Tongue (tissue), 2 donors: Measurements from ENCODE around the gene TRPT1. TPM values are rescaled to one million over a fixed set of nuclear protein-coding genes. Genes with fewer than 3 reads are reported as not detected.

ENCODE experiments used
- DNase-seq: peaks from one replicate; pipeline ENCODE4 v3.0.0-alpha.2; 2015
- total RNA-seq: library from RNA; depleted of rRNA; stranded (reverse); fragments of >200 nt; gene quantifications from one replicate; pipeline ENCODE4 v1.2.3, GENCODE V29; 2014

Gene TRPT1
- total RNA-seq, 1 donor from 2014 or later = 53.3 TPM

DNA sequence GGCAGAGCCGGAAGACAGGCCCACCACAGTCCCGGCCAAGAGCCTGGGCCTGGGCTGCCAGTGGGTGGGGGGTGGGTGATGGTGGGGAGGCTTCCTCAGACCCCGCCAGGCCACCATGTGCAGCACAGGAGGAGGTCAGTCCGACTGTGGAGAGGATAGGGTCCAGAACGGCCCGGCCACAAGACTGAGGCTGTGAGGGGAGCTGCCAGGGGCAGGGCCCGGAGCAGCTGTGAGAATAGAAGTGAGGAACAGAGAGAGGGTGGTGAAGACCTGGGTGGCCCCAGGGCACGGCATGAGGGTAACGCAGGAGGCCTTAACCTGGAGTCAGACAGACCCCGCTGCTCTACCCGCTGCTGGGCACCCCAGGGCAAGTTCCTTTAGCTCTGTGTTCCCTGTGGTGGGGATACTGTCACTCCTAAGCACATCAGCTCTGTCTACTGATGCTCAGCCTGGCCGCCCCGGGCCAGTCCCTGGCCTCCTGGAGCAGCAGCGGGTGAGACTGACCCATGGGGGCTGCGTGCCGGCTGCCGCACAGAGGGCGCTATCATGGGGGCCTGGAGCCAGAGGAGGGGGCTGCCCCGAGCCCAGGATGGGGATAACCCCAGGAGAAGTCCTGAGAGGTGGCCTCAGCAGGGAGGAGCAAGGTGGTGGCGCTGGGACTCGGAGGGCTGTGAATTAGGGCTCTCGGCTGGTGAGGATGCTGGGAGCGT lies 17.7 kb downstream of the TRPT1 start:
- no peak for DNase-seq

GRCh38 chr11:64207256-64208085 lies 18.5 kb downstream of the TRPT1 start:
- peak; percentile 79 for DNase-seq

DNA sequence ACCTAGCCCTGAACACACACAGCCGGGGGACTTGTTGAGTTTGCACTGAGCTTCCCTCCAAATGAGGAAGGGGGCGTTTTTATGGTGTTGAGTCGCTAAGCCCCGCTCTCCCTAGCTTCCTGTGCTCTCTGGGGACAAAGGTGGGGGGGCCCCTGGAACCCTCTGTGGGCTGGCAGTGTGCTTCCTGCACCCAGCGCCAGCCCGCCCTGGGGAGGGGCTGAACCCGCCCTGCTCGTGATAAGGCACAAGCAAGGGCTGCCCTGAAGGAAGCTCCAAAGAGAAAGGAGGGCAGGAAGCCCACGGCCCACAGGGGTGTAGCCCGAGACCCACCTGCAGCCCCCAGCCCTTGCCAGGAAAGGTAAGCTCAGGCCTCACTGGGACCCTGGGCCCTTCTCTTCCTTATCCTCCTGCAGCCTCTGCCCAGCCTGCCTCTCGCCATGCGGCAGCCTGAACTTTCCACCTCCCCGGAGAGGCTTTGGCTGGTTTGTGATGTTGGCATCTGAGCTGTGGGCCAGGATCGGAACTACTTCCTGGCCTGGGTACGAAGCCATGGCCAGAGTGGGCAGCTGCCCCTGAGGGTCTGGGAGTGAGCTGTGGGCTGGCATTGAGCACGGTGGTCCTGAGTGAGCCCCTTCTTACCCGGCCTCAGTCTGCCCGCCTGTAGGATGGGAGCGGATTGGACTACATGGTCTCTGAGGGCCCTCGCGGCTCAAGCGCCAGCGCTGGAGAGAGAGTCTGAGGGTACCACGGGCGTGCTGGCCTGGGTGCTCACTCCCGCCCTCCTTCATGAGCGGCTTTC lies 19.3 kb downstream of the TRPT1 start, which contains the start of gene FERMT3:
Gene FERMT3 (plus strand): TSS at position 265 of the 799 bp plus-strand sequence. CDS start 644 bp downstream, outside the sequence.
- DNase-seq = no peak

GRCh38 chr11:64204464-64204989 lies 21.5 kb downstream of the TRPT1 start:
- DNase-seq = peak; percentile 97

DNA sequence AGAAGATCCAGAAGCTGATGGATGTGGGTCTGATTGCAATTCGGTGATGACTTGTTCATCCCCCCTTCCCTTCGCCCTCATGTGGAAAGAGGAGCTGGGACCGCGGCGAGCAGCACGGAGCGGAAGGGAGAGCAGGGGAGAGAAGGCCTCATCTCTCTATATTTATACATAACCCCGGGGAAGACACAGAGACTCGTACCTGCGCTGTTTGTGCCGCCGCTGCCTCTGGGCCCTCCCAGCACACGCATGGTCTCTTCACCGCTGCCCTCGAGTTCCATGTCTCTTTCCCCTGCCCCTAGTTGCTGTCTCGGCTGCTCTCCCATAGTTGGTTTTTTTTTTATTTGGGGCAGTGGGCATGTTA lies 21.9 kb downstream of the TRPT1 start:
- no peak for DNase-seq

DNA sequence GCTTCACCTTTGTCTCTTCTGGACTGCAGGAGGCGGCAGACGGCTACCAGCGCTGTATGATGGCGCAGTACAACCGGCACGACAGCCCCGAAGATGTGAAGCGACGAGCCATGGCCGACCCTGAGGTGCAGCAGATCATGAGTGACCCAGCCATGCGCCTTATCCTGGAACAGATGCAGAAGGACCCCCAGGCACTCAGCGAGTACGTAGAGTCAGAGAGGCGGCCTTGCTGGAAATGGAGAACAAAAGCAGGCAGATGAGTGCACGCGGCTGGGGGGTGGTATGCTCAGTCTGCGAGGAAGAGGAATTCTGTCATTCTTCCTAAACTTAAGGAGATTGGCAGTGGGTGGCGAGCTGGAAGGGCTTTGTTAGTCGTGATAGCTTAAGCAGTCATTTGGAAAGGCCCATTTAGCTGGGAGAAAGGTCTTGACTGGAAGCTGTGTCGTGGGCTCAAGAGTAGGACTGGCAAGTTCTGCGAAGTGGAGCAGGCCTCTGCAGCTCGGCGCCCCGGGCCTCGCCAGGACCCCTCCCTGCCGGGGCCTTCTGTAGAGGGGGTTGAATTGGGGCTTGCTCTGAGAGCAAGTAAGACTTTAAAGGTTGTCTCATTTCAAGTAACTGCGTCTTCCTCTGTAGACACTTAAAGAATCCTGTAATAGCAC lies 22.4 kb downstream of the TRPT1 start:
- DNase-seq = no peak

DNA sequence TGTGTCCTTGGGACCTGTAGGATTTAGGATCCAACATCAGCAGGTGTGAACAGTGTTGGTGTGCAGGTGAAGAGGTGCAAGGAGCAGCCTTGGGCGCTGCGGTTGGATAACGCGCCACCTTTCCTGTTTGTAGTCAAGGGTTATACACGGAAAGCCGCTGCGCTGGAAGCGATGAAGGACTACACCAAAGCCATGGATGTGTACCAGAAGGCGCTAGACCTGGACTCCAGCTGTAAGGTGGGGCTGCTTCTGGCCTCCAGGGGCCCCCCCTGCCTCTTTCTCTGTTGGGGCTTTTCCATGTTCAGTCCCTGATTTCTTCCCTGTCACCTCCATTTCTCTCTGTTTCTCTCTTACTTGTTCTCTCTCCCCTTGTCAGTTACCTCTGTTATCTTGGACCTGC lies 23.0 kb downstream of the TRPT1 start:
- DNase-seq = no peak

GRCh38 chr11:64201543-64201942 lies 24.4 kb downstream of the TRPT1 start:
- no peak for DNase-seq

DNA sequence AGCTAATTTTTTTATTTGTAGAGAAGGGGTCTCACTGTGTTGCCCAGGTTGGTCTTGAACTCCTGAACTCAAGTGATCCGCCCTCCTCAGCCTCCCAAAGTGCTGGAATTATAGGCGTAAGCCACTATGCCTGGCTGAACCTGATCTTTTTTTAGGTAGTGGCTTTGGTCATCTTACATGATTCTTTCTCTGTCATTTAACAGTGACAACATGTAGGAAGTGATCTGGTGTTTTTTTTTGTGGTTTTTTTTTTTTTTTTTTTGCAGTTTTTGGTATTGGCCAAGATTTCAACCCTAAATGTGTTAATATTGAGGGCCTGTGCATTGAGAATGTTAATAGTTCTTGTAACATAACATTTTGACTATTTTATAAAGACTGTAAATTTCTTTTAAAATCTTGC lies 27.5 kb downstream of the TRPT1 start:
- no peak for DNase-seq

DNA sequence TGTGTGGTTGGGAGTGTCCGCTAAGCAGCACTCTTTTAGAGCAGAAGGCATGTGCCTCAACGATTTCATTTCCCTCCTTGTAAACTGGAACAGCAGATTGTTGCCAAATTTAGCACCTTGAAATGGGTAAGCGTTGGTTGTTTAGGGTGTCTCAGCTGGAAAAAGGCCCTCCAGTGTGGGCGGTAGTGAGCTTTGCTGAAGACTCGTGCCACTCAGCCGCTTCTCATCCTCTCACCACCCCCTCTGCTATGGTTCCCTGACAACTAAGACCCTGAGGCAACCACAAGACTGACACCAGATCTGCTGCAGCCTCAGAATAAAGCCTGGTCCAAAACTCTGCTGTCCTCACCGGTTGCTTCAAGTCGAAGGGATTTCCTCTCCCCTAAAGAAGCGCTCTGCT lies 29.4 kb downstream of the TRPT1 start:
- DNase-seq = no peak

- no peak for DNase-seq
These were observed 33.6 kb downstream of the TRPT1 start for GRCh38 chr11:64192434-64192833.

- DNase-seq = peak; percentile 43
These were observed 39.4 kb downstream of the TRPT1 start for GRCh38 chr11:64186492-64187165.

GRCh38 chr11:64185693-64186491 lies 40.1 kb downstream of the TRPT1 start, which contains the start of gene STIP1:
Gene STIP1, plus strand, starts transcription at chr11:64186171. Its CDS starts 91 bp downstream, at chr11:64186262.
- DNase-seq = peak; percentile 100

- DNase-seq = peak; percentile 87
These were observed 40.8 kb downstream of the TRPT1 start for GRCh38 chr11:64185175-64185692.

GRCh38 chr11:64183890-64184289 lies 42.1 kb downstream of the TRPT1 start:
- DNase-seq = no peak

DNA sequence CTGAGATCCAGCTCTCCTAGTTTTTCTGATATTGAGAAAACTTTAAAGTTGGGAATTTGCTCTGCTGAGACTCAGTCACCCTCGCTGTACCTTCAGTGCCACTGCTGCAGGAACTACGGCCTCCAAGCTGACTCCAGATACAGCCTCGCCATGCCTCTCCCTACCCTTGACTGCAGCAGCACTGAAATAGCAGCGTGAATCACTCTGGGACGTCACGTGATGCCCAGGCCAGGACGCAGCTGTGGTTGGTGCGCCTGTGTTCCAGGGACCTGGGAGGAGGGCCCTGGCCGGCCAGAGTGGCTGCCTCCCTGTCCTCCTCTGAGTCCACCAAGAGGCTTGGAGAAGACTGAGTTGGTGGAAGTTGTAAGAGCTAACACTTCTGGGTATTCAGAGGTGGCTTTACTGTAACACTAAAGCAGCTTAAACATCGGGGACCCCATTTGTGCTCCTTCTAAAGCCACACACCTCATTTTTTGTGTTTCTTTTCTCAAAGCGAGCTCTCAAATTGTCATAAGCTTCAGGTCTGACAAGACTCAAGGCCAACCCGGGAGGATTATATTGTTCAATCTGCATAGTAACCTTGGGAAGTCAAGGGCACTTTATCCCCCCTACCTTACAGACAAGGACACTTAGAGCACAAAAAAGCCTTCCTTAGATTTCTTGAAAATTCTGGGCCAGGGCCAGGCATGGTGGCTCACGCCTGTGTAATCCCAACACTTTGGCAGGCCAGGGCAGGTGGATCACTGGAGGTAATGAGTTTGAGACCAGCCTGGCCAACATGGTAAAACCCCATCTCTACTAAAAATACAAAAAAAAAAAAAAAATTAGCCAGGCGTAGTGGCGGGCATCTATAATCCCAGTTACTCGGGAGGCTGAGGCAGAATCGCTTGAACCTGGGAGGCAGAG lies 44.2 kb downstream of the TRPT1 start:
- peak; percentile 95 for DNase-seq

DNA sequence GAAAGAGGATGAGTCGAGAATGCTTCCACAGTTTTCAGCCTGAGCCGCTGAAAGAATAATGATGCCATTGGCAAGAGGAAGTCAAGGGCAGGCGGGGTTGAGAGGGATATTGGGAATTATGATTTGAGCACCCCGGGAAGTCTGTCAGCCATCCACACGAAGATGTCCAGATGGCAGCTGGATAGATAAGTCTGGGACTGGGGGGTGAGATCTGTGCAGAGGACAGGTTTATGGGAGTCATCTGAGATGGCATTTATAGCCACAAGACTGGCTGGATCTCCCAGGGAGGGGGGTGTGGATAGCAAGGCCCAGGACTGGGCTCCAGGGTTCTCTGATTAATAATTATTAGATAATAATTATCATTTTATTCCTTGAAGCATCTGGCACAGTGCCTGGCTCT lies 45.1 kb downstream of the TRPT1 start:
- peak; percentile 28 for DNase-seq

- DNase-seq = no peak
These were observed 46.9 kb downstream of the TRPT1 start for GRCh38 chr11:64178951-64179639.
